Measurements from ENCODE around the gene R3HDM2.

The R3HDM2 gene

DNA sequence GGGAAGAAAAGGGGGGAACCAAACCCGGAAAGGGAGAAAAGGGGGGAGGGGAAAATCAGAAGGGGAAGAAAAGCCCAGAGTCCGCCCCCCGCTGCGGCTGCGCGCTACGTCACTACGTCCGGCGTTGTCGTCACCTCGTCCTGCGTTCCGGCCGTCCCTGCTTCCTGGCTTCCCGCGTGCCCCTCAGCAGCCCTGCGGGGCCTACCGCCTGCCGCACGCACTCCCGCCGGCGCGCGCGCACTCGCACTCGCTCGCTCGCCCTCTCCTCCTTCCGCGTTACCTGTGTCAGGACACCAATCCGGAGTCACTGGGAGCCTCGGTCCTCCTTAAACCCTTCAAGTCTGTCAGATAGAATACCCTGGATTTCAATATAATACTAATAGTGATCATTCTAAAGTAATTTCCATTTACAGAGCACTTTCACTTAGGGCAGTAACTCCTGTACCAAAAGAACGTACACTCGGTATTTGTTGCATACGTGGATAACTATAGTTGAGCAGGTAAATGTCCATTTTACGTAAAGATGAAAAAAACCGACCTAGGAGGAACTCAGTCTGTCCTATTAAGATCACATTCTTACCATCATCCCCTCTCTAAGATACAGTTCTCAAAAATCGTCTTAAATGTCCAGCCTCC is at the start of gene R3HDM2:
R3HDM2 (minus strand) TSS at position 113 of the 636 bp plus-strand sequence. CDS start 120,615 bp downstream, outside the sequence.
- peak; percentile 95 for DNase-seq (ENCODE audit: low spot score)

DNA sequence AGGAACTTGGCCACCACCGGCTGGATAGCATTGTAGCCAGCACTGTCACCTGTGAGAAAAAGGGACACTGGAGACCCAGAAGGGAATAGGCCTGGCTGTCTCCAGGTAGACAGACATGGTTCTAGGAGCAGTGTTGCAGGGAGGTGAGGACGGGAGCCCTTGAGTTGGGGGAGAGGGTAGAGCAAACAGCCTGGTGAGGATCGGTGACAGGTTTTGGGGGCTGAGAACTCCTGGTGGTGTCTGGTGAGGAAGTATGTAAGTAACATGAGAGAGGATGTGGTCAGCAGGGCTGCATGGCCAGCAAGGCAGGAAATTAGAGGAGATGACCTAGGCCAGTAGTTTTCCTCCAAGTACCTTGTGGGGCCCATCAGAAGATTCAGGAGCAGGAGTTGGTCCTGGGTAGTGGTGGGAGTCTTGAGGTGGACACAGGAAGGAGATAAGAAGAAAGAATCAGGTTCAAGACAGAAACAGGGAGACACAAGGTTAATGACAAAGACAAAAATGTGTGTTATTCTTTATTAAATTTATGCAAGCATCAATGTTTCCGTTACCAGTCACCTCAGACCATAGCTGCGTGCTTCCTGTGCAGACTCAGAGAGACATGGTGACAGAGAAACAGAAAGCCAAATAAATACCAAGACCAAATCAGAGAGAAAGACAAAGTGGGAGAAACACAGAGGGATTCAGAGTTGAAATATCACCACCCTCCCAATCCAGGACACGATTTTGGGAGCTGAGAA is 48.7 kb upstream of the R3HDM2 start, which contains the start of gene ARHGAP9:
ARHGAP9 (minus strand) TSS at position 491 of the 740 bp plus-strand sequence; CDS start at position 31, 460 bp downstream.
- peak; percentile 75 for DNase-seq (ENCODE audit: low spot score)

DNA sequence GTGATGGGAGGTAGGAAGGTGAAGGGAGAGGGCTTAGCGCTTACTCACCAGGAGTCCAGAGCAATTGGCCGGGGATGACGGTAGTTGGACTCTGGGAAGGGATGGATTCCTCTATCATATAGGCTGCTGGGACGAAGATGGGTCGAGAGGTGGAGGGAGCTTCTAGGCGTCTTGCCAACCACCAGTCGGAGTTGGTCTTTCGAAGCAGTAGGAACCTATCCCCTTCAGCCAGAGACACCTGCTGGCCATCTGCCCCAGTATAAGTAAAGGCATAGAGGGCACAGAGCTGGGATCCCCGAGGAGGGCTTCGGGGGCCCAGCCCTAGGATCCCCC is 48.2 kb upstream of the R3HDM2 start:
- DNase-seq (ENCODE audit: low spot score), result no peak

DNA sequence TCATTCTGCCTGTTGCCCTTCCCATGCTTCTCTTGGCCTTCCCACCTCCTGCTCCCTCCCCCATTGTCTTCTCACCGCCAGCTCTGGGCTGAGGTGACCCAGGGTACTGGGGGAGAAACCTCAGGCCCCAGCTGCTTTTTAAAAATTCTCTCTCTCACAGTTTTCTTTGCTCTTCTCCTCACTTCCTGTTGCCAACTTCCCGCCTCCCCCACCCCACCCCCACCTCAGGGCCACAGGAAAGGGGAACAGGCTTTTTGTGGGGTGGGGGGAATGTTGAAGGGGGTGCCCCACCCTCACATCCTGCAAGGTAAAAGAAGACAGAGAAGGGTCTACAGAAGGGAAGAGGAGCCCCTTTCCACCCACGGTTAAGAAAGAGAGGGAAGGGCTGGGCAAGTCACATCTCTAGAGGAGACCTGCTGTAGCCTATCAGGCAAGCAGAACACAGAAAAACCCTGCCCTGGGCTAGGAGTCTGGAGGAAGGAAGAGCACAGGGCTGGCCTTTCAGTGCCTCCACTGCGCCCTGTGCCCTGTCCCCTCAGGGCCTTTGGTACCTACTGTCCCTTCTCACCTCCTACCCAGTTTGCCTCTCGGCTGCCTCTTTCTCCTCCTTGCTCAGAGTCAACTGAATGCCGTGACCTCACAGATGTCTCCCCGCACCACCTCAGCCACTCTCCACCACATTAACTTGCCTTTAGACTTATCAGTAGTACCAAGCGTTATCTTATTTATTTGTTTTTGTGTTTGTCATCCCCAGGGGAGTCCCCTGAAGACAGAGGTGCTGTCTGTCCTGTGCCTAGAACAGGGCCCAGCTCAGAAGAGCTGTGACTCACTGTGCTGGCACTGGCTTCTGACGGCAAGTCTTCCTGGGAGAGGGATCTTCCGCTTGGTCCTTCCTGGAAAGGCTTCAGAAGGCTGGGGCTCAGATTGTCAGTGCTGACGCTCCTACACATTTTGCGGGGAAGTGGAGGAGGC is 47.2 kb upstream of the R3HDM2 start:
- peak; percentile 48 for DNase-seq (ENCODE audit: low spot score)

DNA sequence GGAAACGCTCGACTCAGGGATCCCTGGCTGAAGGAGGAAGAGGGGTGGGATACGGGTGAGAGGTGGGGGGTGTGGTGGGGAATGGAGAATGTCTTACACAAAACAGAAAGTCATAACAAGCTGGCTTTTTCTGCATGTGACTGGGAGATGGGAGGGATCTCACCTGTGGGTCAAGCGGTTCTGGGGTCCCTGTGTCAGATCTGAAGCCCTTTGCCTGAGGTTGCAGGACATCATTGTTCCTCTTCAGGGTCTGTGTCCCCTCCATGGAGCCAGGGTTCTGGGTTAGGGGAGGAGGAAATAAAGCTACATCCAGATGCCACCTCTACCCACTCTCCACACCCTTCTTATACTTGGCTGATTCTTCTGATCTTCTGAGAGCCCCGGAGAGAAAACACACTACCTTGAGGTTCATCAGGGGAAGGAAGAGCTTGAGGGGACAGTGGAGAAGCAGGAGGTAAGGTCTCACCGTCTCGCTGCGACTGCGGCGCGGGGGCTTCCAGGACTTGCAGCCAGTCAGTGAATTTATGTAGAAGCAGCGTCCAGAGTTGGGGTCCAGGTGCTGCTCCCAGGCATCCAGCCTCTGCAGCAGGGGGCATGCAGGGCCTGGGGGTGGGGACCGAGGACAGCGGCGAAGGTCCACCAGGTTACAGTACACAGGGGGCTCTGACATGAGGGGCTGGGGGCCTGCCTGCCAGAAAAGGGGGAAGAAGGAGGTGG is 46.3 kb upstream of the R3HDM2 start:
- DNase-seq (ENCODE audit: low spot score), result peak; percentile 24

DNA sequence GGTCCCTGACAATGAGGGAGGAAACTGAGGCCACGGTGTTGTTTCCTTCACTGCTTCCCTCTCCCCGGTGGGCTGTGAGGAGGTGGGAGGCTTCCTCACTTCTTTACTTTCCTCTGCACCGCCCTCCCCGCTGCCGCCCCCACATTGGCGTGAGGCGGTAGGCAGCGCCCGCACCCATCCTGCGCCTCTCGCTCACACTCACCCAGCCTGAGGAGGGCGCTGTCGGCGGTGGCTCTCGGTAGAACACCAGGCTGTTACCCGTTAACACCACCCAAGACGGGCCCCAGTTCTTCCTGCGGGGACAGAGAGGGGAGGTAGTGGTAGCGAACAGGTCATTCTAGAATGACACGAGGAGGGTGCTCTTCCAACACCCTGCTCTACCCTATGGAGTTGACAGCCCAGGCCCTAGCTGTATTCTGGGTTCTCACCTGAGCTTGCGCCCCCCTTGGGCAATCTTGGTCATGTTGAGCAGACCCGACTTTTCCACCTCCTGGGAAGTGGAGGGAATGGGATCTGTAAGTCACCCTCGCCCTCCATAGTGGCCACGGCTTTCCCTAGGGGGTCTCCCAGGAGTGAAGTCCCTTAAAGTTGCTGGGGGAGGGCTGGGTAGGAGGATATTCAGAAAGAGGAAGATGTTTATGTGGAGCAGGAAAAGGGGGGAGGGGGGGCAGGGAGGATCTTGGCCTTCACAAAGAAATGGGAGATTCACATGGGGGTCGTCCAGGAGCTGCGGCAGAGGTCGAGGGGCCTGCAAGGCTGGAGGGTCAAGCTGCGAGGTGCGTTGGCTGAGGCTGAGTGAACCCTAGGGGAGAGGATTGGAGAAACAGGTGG is 45.5 kb upstream of the R3HDM2 start:
- DNase-seq (ENCODE audit: low spot score), result peak; percentile 64

DNA sequence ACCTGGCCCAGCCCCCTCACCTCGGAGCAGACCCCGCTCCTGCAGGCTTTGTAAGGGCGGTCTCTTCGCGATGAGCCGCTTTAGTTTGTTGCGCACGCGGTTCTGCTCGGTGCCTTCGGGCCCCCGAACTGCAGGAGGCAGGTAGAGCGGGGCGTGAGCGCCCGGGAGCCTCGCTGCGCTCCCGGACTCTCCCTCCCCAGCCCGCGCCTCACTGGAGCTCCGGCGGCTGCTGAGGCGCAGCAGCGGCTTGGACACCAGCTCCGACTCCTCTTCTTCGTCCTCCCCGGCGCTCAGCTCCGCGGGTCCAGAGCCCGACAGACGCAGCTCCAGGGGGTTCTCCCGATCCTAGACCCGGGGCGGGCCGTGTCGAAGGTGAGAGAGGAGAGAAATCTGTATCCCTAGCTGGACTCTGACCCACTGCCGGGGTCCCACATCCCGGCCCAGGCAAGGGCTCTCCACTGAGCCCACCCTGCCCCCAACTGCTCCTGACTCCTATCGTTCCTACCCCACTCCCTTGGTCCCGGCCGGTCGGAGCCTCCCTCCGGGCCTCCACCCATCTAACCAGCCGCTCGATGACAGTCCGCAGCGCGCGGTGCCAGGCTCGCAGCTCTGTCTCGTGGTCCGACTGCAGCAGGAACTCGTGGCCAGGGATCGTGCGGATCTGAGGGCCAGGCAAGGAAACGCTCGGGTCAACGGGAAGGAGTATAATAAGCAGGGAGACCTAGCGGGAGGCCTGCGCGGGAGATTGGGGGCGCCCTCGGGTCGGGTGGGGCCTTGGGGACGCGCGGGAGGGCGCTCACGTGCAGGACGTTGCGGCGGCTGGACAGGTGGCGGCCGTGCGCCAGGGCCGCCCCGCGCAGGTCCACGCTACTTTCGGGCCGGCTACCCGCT is 44.7 kb upstream of the R3HDM2 start:
- DNase-seq (ENCODE audit: low spot score), result no peak

DNA sequence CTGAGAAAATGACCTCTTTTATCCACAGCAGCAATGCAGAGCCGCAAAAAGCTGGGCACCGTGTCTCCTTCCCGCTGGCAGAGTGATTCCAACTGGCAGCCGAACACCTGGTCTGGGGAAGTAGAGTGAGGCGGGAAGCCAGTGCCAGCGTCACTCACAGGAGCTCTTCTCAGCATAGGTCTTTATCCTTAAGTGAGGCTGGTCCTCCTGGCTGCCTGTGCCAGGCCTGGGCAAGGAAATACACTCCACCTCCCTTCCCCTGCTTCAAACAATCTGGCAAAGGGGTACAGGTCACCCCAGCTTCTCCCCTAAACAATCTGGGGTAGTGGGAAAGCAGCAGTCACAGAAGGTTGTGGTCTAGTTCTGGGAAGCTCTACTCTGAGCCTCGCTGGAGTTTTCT is 44.0 kb upstream of the R3HDM2 start:
- DNase-seq (ENCODE audit: low spot score), result no peak

DNA sequence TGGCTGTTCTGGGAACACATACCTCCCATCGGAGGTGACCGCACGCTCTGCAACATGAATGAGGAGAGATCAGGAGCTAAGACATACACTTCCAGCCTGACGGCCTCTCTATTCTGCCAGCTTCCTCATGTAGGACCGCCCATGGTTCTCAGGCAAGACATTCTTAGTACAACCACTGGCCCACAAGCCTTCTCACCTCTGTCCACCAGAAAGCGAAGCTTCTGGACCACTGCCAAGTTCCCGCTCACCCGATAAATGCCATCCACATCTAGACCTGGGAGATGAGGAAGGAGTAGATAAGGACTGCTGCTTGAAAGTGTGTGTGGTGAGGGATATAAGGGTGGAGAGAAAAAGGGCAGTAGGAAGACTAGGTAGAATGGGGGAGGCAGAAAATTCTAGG is 43.6 kb upstream of the R3HDM2 start:
- DNase-seq (ENCODE audit: low spot score), result no peak

- DNase-seq (ENCODE audit: low spot score), result no peak
Measured at GRCh38 chr12:57473886-57474285, 43.0 kb upstream of the R3HDM2 start.

GRCh38 chr12:57473392-57473791 is 42.5 kb upstream of the R3HDM2 start:
- DNase-seq (ENCODE audit: low spot score), result no peak

- DNase-seq (ENCODE audit: low spot score), result no peak
Measured at GRCh38 chr12:57472391-57472790, 41.5 kb upstream of the R3HDM2 start.

GRCh38 chr12:57471661-57472060 is 40.8 kb upstream of the R3HDM2 start:
- DNase-seq (ENCODE audit: low spot score), result no peak

DNA sequence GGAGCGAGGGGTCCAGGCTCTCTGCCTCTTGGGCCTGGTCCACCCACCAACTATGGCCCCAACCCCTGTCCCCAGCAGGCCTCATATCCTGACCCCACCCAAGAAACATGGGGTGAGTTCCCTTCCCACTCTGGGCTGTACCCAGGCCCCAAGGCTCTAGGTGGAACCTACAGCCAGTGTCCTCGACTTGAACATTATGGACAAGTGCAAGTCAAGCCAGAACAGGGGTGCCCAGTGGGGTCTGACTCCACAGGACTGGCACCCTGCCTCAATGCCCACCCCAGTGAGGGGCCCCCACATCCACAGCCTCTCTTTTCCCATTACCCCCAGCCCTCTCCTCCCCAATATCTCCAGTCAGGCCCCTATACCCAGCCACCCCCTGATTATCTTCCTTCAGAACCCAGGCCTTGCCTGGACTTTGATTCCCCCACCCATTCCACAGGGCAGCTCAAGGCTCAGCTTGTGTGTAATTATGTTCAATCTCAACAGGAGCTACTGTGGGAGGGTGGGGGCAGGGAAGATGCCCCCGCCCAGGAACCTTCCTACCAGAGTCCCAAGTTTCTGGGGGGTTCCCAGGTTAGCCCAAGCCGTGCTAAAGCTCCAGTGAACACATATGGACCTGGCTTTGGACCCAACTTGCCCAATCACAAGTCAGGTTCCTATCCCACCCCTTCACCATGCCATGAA is 40.3 kb upstream of the R3HDM2 start:
- DNase-seq (ENCODE audit: low spot score), result no peak

DNA sequence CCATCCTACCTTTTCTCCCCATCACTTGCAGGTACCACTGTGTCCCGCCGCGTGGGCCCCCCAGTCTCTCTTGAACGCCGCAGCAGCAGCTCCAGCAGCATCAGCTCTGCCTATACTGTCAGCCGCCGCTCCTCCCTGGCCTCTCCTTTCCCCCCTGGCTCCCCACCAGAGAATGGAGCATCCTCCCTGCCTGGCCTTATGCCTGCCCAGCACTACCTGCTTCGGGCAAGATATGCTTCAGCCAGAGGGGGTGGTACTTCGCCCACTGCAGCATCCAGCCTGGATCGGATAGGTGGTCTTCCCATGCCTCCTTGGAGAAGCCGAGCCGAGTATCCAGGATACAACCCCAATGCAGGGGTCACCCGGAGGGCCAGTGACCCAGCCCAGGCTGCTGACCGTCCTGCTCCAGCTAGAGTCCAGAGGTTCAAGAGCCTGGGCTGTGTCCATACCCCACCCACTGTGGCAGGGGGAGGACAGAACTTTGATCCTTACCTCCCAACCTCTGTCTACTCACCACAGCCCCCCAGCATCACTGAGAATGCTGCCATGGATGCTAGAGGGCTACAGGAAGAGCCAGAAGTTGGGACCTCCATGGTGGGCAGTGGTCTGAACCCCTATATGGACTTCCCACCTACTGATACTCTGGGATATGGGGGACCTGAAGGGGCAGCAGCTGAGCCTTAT is 39.6 kb upstream of the R3HDM2 start:
- no peak for DNase-seq (ENCODE audit: low spot score)

- no peak for DNase-seq (ENCODE audit: low spot score)
Measured at GRCh38 chr12:57469296-57470164, 38.7 kb upstream of the R3HDM2 start.

GRCh38 chr12:57467915-57468314 is 37.1 kb upstream of the R3HDM2 start:
- DNase-seq (ENCODE audit: low spot score), result no peak
